ENCODE data around the gene SESN1.

GRCh38 chr6:109009962-109010704, 84.5 kb downstream of the SESN1 start:
- TF ChIP-seq CTCF (IDR thresholded peaks at IDR 0.05) (no peak), EZH2 (IDR thresholded peaks at IDR 0.05; ENCODE audit: borderline replicate concordance, insufficient read depth, low read depth, low read length, poor library complexity, severe bottlenecking) (no peak)
